SK-N-SH (cell line): Measurements from ENCODE around the gene WDR27.

Experiments
- CHD2 ChIP-seq: fragments of 150-350 bp; IDR thresholded peaks from 2 replicates; pipeline ENCODE4 v1.6.1; 2018; ENCODE audit warnings: low read length; ENCODE audit not compliant: partially characterized antibody
- CTCF ChIP-seq: fragments of 200-600 bp; sonication (generic); IDR thresholded peaks from 2 replicates; pipeline ENCODE4 v1.6.1; 2017; ENCODE audit warnings: antibody characterized with exemption, mild to moderate bottlenecking, moderate library complexity
- EP300 ChIP-seq, 2 experiments: IDR thresholded peaks; 2 replicates each; pipeline versions ENCODE4 v1.4.0 to v1.6.1; 2012; ENCODE audit warnings: borderline replicate concordance in 1 of 2, low read depth in 1 of 2, low read length in 1 of 2
- JUND ChIP-seq: IDR thresholded peaks from 2 replicates; pipeline ENCODE4 v1.4.0; 2012
- NRF1 ChIP-seq: IDR thresholded peaks from 2 replicates; pipeline ENCODE4 v1.6.1; 2012; ENCODE audit warnings: low read depth, mild to moderate bottlenecking, low read length
- POLR2AphosphoS5 ChIP-seq: IDR thresholded peaks from 2 replicates; pipeline ENCODE4 v1.6.1; 2012; ENCODE audit warnings: low read depth, low read length
- REST ChIP-seq: IDR thresholded peaks from 2 replicates; pipeline ENCODE4 v1.6.1; 2012; ENCODE audit warnings: mild to moderate bottlenecking, low read depth, low read length, moderate library complexity
- TAF1 ChIP-seq: IDR thresholded peaks from 2 replicates; pipeline ENCODE4 v1.6.1; 2012; ENCODE audit warnings: low read depth, mild to moderate bottlenecking, low read length, moderate library complexity, borderline replicate concordance
- USF2 ChIP-seq: fragments of 150-350 bp; IDR thresholded peaks from 2 replicates; pipeline ENCODE4 v1.6.1; 2017; ENCODE audit warnings: antibody characterized with exemption, low read length, low read depth, borderline replicate concordance
- YY1 ChIP-seq: IDR thresholded peaks from 2 replicates; pipeline ENCODE4 v1.4.0; 2012; ENCODE audit warnings: low read depth, mild to moderate bottlenecking
- TF ChIP-seq, protein P1 (sequence below): IDR thresholded peaks from 2 replicates; pipeline ENCODE4 v1.4.0; 2012; ENCODE audit warnings: low read depth, borderline replicate concordance

DNA sequence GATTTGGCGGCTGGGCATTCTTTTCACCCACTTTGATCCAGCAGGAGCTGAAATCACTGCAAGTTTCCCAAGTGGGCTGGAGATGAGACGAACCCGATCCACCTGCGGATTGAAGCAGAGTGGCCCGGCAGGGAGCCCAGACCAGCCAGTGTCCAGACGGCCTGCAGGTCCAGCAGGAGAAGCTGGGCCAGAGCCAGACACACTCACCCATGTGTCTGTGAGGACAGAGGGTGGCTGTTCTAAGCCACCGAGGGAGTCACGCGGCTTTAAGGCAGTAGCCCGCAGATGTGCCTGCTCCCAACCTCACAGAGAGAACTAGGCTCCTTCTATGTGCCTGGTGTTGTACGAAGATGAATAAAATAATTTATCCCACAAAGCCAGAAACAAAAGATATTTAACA, 200.7 kb downstream of the WDR27 start:
- TF ChIP-seq CTCF, result no peak
- TF ChIP-seq NRF1, result no peak
- TF ChIP-seq TAF1, result no peak
- TF ChIP-seq JUND, result no peak
- TF ChIP-seq EP300 (IDR thresholded peaks at IDR 0.05; ENCODE audit: borderline replicate concordance in 1 of 2, low read depth in 1 of 2, low read length in 1 of 2), result no peak
- no peak for TF ChIP-seq POLR2AphosphoS5
- TF ChIP-seq USF2, result no peak
- no peak for TF ChIP-seq YY1
- TF ChIP-seq CHD2, result no peak
- no peak for TF ChIP-seq REST
- TF ChIP-seq, protein P1, sequence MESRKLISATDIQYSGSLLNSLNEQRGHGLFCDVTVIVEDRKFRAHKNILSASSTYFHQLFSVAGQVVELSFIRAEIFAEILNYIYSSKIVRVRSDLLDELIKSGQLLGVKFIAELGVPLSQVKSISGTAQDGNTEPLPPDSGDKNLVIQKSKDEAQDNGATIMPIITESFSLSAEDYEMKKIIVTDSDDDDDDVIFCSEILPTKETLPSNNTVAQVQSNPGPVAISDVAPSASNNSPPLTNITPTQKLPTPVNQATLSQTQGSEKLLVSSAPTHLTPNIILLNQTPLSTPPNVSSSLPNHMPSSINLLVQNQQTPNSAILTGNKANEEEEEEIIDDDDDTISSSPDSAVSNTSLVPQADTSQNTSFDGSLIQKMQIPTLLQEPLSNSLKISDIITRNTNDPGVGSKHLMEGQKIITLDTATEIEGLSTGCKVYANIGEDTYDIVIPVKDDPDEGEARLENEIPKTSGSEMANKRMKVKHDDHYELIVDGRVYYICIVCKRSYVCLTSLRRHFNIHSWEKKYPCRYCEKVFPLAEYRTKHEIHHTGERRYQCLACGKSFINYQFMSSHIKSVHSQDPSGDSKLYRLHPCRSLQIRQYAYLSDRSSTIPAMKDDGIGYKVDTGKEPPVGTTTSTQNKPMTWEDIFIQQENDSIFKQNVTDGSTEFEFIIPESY, result no peak
